A549 (cell line): ENCODE measurements around the gene DARS1.

Source experiments
- EP300 ChIP-seq, 2 experiments: fragments of >200 bp; sonication (Bioruptor Twin); formaldehyde crosslinking; IDR thresholded peaks; 2 replicates in 1 of 2; 3 replicates in 1 of 2; pipeline ENCODE4 v1.6.1; 2016 to 2017
- JUNB ChIP-seq: fragments of >200 bp; sonication (Bioruptor Twin); formaldehyde crosslinking; IDR thresholded peaks from 2 replicates; pipeline ENCODE4 v1.6.1; 2016
- MAX ChIP-seq: IDR thresholded peaks from 2 replicates; pipeline ENCODE4 v1.6.1; 2012
- POLR2A ChIP-seq: IDR thresholded peaks from 2 replicates; pipeline ENCODE4 v1.6.1; 2012; ENCODE audit warnings: mild to moderate bottlenecking, low read length
- REST ChIP-seq: fragments of 200-600 bp; sonication (generic); IDR thresholded peaks from 2 replicates; pipeline ENCODE4 v1.6.1; 2016; ENCODE audit warnings: antibody characterized with exemption, mild to moderate bottlenecking, moderate library complexity
- ZC3H11A ChIP-seq: fragments of 450-650 bp; IDR thresholded peaks from 2 replicates; pipeline ENCODE4 v1.6.1; 2014; ENCODE audit warnings: antibody characterized with exemption, mild to moderate bottlenecking
- ZFP36 ChIP-seq: fragments of 450-650 bp; IDR thresholded peaks from 2 replicates; pipeline ENCODE4 v1.6.1; 2014; ENCODE audit warnings: borderline replicate concordance; ENCODE audit not compliant: partially characterized antibody
- TF ChIP-seq, protein P1 (sequence below): fragments of >200 bp; sonication (Bioruptor Twin); formaldehyde crosslinking; IDR thresholded peaks from 3 replicates; pipeline ENCODE4 v1.5.1; 2016

DNA sequence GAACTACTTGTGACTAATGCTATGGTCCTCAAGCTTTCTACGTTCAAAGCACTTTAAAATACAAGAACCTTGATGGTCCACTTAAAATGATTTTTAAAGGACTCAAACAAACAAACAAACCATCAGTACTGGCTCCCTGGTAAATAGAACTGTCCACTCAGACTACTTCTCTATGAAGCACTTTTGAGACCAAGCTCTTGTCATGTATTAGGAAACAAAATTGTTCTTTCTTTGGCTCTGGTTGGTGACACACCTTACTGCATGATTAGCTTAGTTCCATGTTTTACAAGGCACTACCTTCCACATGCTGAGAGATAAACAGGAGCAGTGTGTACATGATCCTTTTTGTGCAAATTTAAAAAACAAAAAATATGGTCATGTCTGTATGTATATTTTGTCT, 19.7 kb downstream of the DARS1 start:
- TF ChIP-seq, protein P1, sequence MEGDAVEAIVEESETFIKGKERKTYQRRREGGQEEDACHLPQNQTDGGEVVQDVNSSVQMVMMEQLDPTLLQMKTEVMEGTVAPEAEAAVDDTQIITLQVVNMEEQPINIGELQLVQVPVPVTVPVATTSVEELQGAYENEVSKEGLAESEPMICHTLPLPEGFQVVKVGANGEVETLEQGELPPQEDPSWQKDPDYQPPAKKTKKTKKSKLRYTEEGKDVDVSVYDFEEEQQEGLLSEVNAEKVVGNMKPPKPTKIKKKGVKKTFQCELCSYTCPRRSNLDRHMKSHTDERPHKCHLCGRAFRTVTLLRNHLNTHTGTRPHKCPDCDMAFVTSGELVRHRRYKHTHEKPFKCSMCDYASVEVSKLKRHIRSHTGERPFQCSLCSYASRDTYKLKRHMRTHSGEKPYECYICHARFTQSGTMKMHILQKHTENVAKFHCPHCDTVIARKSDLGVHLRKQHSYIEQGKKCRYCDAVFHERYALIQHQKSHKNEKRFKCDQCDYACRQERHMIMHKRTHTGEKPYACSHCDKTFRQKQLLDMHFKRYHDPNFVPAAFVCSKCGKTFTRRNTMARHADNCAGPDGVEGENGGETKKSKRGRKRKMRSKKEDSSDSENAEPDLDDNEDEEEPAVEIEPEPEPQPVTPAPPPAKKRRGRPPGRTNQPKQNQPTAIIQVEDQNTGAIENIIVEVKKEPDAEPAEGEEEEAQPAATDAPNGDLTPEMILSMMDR: no peak
- TF ChIP-seq ZFP36 (no peak), MAX (no peak), EP300 (IDR thresholded peaks at IDR 0.05) (no peak), POLR2A (no peak), ZC3H11A (no peak), JUNB (no peak), REST (no peak)
